ENCODE measurements around the gene METTL8.
"Not testable (repeated sequence)": the region's sequence is repeated elsewhere in the genome, so short reads cannot be mapped to it uniquely, and the experiment has no call there.

Gene METTL8

DNA sequence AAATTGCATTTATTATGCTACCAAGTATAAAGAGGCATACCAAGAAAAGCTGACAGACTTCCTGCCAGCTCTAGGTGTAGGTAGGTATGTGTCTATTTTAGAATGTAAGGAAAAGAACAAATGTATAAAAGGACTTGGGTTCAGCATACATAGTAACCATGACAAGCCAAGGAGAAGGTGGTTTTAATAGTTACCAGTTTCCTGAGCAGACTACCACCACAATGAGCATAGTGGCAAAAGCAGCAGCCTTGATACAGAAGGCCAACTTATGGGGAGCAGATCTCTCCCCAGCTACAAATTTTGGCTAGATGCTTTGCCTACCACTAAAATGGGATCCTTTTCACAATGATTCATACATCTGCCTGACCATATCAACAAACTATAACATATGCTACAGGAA is 34.5 kb downstream of the METTL8 start:
- DNase-seq, result no peak

DNA sequence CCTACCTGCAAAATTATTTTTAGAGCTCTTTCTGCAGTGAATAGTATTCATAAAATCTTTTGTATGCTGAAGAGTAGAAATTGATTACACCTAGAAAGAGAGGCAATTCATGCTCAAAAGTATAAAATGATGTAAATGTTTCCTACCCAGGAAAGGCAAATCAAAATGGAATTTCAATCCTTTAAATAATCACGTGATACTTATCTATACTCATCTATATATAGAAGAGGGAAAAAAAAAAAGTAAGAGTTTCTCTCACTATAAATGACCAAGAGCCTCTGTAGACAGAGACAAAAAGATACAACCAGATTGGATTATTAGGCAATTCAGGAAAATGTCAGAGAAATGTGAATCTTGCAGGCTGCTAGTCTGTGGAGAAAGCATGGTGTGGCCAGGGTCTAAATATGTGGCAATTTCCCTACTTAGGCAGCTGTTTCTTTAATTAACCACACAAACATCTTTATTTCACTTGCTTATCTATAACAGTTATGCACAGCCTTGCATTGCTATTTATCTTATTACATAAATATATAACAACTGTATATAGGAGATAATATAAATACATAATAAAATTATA is 39.5 kb downstream of the METTL8 start:
- DNase-seq, result no peak

DNA sequence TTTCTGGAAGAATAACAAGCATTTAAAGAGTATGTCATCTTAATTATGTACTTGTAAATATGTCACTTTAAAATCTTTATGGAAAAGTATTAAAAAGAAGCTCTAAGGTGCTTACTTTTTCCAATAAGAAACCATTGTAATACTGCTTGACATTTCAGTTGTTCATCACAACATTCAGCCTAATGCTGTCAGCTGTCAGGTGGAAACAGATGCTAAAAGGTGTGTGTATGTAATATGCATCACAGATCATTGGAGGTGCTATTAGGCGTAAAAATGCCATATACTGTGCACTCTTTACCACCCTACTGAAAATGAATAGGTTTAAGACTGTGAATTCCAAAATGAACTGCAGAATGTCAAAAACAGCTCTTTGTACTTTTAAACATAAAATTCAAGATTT is 40.3 kb downstream of the METTL8 start:
- no peak for DNase-seq

DNA sequence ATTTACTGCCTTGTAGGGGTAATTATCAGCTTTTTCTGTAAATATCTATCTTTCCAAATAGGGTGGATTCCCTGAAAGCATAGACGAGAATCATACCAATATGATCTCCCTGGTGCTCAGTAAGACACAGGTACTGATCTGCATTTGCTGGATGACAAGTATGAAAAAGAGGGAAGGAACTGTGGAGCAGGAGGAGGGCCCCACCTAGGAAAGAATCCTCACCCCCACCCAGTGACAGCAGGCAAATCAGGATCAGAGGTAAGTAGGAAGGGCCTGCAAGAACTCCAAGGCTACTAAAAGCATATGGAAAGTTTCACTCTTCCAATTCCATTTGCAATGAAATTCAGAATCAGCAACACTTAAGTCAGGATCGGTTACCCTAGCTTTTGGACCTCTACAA is 42.3 kb downstream of the METTL8 start:
- no peak for DNase-seq

DNA sequence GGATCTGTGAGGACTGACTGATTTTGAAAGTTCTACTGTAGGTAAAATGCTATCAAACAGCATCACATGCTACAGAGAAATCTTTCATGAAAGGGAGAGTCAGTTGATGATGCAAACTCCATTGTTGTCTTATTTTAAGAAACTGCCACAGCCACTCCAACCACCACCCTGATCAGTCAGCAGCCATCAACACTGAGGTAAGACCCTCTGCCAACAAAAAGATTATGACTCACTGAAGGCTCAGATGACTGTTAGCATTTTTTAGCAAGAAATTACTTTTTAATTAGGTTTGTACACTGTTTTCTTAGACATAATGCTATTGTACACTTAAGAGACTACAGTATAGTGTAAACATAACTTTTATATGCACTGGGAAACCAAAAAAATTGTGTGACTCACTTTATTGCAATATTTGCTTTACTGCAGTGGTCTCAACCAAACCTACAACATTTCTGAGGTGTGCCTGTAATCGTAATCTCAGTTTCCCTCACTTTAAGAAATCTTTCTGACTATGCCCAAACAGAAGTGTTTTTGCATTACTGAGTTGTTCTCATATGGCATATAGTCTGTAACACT is 42.8 kb downstream of the METTL8 start:
- DNase-seq, result no peak

DNA sequence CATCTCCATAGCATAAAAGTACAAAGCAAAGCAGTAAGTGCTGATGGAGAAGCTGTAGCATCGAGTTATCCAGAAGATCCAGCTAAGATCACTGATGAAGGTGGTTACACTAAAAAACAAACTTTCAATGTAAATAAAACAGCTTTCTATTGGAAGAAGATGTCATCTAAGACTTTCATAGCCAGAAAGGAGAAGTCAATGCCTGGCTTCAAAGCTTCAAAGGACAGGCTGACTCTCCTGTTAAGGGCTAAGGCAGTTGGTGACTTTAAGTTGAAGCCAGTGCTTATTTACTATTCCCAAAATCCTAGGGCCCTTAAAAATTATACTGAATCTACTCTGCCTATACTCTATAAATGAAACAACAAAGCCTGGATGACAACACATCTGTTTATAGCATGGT is 44.0 kb downstream of the METTL8 start:
- DNase-seq, result no peak

DNA sequence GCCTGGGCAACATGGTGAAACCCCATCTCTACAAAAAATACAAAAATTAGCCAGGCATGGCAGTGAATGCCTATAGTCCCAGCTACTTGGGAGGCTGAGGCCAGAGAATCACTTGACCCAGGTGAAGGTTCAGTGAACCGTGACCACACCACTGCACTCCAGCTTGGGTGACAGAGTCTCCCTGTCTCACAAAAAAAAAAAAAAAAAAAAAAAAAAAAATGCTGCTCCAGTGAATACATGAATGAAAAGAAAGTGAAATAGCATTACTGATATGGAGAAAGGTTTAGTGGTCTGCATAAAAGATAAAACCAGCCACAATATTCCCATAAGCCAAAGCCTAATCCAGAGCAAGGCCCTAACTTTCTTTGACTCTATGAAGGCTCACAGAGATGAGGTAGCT is 44.5 kb downstream of the METTL8 start:
- DNase-seq, result no peak

DNA sequence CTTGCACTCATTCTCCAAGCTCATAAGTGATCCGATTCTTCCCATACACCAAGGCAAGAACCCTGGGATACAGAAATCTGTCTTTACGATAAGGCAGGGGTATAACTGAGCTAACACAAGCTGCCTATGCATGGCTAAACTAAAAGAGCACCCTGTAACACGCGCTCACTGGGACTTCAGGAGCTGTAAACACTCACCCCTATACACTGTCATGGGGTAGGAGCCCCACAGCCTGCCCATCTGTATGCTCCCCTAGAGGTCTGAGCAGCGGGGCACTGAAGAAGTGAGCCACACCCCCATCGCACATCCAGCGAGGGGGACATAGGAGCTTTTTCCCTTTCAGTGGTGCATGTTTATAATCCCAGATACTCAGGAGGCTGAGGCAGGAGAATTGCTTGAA is 46.7 kb downstream of the METTL8 start:
- no peak for DNase-seq

DNA sequence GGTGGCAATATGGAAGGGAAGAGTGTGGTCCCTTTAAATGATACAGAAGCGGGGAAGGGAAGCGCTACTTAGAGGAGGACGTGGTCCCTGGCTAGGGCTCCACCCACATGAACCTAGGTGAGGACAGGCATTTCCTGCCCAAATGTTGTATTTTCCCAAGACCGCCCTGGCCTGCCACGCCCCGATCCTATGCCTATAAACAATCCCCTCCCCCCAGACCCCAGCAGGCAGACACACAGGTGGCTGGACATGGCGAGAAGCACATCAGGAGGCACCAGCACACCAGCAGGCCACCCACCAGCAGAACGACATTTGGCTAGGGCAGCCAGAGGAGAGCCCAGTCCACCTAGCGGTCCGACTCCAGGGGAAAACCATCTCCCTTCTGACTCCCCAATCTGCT is 47.2 kb downstream of the METTL8 start:
- DNase-seq, result no peak

DNA sequence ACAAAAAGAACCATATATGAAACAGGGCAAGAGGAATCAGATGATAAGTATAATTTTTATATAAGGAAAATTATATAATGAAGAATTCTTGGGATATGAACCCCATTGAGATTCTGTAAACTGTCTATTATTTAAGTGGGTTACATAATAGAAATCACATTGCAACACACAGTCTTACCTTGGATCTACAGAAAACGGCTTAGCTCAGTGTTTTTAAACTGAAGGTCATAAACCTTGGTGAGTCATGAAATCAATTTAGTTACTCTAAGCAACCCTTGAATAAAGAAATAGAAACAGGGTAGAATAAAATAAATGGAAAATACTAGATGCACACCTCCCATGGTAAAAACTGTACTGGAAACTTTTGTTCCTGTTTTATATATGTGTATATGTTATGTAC is 50.7 kb downstream of the METTL8 start:
- DNase-seq, result no peak

DNA sequence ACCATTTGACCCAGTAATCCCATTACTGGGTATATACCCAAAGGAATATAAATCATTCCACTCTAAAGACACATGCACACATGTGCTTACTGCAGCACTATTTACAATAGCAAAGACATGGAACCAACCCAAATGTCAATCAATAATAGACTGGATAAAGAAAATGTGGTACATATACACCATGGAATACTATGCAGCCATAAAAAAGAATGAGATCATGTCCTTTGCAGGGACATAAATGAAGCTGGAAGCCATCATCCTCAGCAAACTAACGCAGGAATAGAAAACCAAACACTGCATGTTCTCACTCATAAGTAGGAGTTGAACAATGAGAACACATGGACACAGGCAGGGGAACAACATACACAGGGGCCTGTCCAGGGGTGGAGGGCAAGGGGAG is 51.6 kb downstream of the METTL8 start:
- not testable (repeated sequence) for DNase-seq

DNA sequence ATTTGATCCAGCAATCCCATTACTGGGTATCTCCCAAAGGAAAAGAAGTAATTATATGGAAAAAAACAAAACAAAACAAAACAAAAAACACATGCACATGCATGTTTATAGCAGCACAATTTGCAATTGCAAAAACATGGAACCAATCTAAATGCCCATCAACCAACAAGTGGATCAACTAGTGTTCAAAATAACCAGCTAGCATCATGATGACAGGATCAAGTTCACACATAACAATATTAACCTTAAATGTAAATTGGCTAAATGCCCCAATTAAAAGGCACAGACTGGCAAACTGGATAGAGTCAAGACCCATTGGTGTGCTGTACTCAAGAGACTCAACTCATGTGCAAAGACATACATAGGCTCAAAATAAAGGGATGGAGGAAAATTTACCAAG is 55.9 kb downstream of the METTL8 start:
- DNase-seq, result not testable (repeated sequence)

DNA sequence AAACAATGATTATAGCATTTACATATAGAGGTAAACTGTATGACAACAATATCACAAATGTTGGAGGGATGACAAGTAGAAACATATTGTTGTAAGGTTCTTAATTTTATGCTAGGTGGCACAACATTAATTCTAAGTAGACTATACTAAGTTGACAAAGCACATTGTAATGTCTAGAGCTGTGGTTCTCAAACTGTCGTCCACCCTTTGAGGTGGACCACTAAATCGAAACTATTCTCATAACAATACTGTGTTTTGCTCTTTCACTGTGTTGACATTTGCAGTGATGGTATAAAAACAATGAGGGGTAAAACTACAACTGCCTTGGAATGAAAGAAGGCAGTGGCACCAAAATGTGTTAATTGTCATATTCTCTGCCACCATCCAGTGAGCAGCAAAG is 66.1 kb downstream of the METTL8 start:
- DNase-seq, result no peak

DNA sequence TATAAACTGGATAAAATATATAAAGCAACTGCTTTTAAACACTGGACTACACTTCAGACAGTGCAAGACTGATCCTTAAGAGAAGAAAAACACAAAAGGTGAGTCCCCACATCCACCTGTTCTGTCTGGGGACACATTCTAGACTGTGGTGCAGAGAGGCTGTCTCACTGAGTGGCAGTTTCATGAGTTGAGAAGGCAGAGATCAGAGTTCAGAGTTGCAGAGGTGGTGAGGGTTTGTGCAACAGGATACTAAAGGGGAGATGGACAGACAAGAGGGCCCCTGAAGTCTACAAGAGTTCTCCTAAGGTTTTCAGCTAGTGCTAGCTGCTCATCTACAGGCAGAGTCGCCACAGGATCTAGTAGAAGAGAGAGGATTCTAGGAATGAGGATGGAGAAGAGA is 68.0 kb downstream of the METTL8 start:
- no peak for DNase-seq

DNA sequence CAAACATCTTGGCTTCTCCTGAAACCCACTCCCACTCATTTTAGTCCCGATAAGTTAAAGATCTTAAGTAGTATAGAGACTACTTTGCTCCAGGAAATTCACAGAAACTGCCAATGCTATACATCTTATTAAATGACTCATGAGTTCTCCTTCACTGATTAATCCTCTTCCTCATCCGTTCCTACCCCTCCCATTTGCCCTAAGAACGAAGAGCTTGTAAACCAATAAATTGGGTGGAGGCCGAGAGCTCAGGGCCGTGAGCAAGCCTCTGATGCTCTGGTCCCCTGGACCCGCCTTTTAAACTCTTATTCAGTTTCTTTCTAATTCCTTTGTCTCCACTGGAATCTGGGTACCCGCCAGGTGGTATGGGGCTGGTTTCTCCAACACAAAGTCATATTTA is 68.6 kb downstream of the METTL8 start:
- no peak for DNase-seq

DNA sequence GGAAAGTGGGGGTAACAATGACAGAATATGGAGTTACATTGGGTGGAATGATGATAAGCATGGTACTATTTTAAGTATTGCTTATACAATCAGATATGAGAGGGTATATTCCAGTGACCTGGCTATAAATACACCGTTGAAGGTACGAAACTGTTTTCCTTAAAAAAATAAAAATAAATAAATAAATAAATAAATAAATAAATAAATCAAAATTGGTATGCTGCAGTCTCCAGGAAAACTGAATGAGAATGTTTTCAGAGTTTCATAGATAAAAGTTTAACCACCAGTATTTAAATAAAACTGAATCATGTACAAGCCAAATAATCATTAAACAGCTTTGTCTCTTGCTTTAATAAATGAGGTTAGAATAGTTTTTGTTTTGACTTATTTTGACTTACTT is 71.4 kb downstream of the METTL8 start:
- no peak for DNase-seq

DNA sequence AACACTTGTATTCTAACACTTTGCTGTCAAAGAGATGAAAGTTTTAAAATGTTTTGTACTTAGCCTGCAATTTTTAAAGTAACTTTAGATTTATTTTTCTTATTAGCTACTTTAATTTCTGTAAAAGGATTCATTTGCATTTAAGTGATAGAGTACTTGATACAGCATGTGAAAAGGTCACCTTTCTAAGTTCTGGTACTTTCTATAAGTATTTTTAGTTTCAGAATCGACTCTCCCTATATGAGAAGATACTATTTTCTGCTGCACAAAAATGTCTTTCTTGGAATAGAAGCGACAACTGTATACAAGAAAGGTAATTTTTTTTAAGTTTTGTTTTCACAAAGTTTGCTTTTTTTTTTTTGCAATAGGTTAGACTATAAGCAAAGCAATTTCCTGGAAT is 72.9 kb downstream of the METTL8 start:
- DNase-seq, result no peak

DNA sequence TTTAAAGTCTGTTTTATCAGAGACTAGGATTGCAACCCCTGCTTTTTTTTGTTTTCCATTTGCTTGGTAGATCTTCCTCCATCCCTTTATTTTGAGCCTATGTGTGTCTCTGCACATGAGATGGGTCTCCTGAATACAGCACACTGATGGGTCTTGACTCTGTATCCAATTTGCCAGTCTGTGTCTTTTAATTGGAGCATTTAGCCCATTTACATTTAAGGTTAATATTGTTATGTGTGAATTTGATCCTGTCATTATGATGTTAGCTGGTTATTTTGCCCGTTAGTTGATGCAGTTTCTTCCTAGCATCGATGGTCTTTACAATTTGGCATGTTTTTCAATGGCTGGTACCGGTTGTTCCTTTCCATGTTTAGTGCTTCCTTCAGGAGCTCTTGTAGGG is 80.0 kb downstream of the METTL8 start:
- not testable (repeated sequence) for DNase-seq

DNA sequence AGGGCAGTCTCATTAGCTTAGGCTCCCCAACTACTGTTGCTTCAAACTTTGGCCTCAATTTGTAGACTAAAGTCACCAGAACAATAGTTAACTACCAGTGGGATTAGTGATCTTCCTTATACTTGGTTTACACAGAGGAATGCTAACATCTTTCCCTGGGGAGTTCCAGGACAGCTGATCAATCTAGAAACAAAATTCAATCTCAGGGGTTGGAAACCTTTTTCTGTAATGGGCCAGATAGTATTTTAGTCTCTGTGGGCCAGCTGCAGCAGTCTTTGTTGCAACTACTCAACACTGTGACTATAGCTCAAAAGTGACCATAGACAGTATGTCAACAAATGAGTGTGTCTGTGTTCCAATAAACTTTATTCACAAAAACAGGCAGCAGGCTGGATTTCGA is 85.7 kb downstream of the METTL8 start:
- no peak for DNase-seq

DNA sequence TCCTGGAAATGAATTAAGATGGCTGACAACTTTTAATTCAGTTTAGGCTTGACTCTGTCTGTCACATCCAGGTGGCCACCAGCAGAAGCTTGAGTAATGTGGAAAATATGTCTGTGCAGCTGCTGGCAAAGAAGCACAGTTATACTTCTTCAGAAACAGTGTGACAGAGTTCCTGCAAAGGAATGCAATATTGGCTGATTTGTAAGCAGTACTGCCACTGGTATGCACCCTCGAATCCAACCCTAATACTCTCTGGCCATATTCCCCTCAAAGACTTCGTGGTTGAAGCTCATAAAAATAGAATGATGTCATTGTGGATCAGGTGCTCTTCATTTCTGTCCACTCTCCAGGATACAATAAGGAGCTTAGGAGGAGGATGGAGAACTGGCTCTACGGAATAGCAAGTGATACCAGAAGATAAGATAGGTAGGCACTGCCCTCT is 86.2 kb downstream of the METTL8 start:
- peak; percentile 64 for DNase-seq

DNA sequence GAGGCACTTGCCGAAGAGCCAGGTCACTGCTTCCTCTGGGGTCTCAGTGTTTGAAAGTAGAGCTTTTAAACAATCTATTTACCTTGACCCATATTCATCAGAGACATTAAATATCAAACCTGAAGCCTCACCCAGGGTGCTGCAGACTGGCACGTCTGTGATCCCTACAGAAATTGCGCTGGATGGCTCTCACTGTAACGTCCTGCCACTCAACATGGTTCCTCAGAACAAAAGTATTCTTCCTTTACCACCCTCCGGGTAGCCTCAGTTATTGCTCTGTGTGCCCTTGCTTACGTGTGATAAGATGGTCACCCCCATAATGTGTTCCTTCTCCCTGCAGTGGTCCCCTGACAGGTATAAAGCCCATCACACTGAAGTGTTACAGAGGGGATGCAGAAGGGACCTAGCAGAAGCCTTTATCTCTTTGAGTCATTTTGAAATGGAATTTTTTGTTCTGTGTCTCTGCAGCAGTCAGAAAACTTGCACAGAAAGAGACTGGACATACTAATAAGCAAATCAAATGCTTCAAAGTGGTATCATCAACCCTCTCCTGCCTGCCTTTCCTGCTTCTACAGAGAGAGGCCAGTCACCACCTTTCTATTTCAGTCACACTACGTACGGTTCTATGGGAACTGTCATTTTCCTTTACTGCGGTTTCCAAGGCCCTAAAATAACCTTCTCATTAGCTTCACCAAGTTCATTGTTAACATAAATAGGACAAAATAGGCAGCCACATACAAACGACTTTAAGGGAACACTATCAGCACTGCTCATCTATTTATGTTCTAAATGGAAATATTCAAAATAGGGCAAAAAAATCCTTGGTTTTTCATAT is 86.8 kb downstream of the METTL8 start:
- no peak for DNase-seq

DNA sequence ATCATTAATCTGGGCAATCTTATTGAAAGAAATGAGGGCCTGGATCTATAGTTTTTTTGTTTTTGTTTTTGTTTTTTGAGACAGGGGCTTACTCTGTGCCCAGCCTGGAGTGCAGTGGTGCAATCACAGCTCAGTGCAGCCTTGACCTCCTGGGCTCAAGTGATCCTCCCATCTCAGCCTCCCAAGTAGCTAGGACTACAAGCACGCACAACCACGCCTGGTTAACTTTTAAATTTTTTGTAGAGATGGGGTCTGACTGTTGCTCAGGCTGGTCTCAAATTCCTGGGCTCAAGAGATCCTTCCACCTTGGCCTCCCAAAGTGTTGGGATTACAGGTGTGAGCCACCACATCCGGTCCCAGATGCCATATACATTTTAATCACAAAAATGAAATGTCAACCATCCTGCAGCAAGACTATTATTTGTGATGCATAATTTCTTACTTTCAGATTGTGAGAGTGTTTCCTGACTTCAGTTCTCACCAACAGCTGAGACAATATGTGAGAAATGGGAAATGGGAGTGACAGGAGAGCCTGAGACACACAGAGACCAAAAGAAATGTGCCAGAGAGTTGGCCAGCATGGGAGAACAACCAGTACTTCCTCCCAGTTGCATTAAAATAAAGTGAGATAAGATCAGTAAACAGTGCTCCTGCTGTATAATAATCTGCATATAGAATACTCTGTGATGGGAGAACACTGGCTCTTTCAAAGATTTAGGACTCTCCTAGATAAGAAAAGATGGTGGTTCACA is 87.6 kb downstream of the METTL8 start:
- DNase-seq, result no peak

DNA sequence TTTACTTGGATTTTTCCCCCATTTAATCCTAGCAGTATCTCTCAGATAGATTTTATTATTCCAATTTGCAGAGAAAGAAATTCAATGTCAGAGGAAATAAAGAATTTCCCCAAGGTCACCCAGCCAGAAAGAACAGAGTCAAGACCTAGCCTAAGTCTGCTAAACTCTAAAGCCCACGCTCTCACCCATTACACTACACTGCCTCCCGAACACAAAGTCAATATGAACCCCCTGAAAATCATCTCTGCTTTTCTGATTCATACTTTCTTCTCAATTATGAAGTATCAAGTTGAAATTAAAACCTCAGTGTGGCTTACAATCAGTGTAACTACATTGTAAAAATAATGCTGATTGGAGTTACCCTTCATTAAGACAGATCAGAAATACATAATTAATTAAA is 89.6 kb downstream of the METTL8 start:
- no peak for DNase-seq

DNA sequence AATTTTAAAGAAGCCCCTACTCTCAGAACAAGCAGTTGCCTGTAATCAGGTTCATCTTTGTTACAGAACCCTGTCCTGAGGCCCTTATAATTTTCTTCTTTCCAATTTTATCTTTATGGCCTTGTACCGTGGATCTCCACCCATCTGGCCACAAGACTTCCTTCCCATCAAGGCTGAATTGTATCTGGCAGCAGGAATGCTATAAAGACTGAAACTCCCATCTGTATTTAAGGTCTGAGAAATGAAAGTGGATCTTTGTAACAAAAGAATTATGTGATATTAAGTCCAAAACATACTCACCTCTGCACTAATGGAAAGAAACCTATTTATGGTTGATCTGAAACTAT is 91.8 kb downstream of the METTL8 start:
- no peak for DNase-seq

Measured in right hindlimb (tissue), 1 donor.